PFSK-1 (cell line): ENCODE measurements around the gene DDX56.

ENCODE experiments used
- POLR2AphosphoS5 ChIP-seq: IDR thresholded peaks from 2 replicates; pipeline ENCODE4 v1.6.1; 2012; ENCODE audit warnings: low read depth, mild to moderate bottlenecking, control low read depth, low read length, moderate library complexity
- REST ChIP-seq, 2 experiments: IDR thresholded peaks; 2 replicates each; pipeline versions ENCODE4 v1.6.1 to v1.8.0; 2011 to 2012; ENCODE audit warnings: low read depth in 2 of 2, low read length in 2 of 2, control low read depth in 1 of 2, inconsistent platforms in 1 of 2, mild to moderate bottlenecking in 1 of 2, moderate library complexity in 1 of 2; ENCODE audit not compliant: insufficient read depth in 1 of 2
- SIN3A ChIP-seq: IDR thresholded peaks from 2 replicates; pipeline ENCODE4 v1.6.1; 2012; ENCODE audit warnings: mild to moderate bottlenecking, low read length, moderate library complexity, borderline replicate concordance; ENCODE audit not compliant: insufficient read depth
- TAF1 ChIP-seq: IDR thresholded peaks from 2 replicates; pipeline ENCODE4 v1.6.1; 2012; ENCODE audit warnings: low read length, control low read depth, borderline replicate concordance; ENCODE audit not compliant: insufficient read depth

- TF ChIP-seq TAF1 (no peak), POLR2AphosphoS5 (no peak), REST (IDR thresholded peaks at IDR 0.05; ENCODE audit: insufficient read depth in 1 of 2, low read depth in 2 of 2, low read length in 2 of 2) (no peak), SIN3A (no peak)
Observed at GRCh38 chr7:44618753-44619152, 45.0 kb upstream of the DDX56 start.
